Osteocyte (in vitro differentiated cells): ENCODE data around the gene PYGB. TPM values are rescaled to one million over a fixed set of nuclear protein-coding genes. Genes with fewer than 3 reads are reported as not detected.

Experiments used
- DNase-seq: peaks from one replicate; pipeline ENCODE4 v3.0.0; 2021; ENCODE audit warnings: mixed read lengths; ENCODE audit not compliant: unreplicated experiment; ENCODE audit errors: extremely low spot score
- H3K27ac Mint-ChIP-seq: one replicate; pipeline ENCODE4 v1.8.0; 2021; ENCODE audit warnings: mild to moderate bottlenecking, mixed read lengths; ENCODE audit not compliant: unreplicated experiment
- H3K27me3 Mint-ChIP-seq: one replicate; pipeline ENCODE4 v1.8.0; 2021; ENCODE audit warnings: mixed read lengths; ENCODE audit not compliant: unreplicated experiment
- H3K36me3 Mint-ChIP-seq: one replicate; pipeline ENCODE4 v1.8.0; 2021; ENCODE audit warnings: mixed read lengths; ENCODE audit not compliant: unreplicated experiment
- H3K4me1 Mint-ChIP-seq: one replicate; pipeline ENCODE4 v1.8.0; 2021; ENCODE audit warnings: mixed read lengths; ENCODE audit not compliant: unreplicated experiment
- H3K4me3 Mint-ChIP-seq: one replicate; pipeline ENCODE4 v1.8.0; 2021; ENCODE audit warnings: mild to moderate bottlenecking, moderate library complexity, mixed read lengths; ENCODE audit not compliant: unreplicated experiment
- H3K9me3 Mint-ChIP-seq: one replicate; pipeline ENCODE4 v1.8.0; 2021; ENCODE audit warnings: mixed read lengths; ENCODE audit not compliant: unreplicated experiment
- total RNA-seq: library from RNA; stranded (reverse); gene quantifications from 2 replicates; pipeline ENCODE4 v1.2.1, GENCODE V29; 2021
- TF ChIP-seq, protein P1 (sequence below): fragments of 200-600 bp; sonication (generic); IDR thresholded peaks from 2 replicates; pipeline ENCODE4 v1.5.0; 2021; ENCODE audit warnings: antibody characterized with exemption, mild to moderate bottlenecking, moderate library complexity

Gene PYGB
- total RNA-seq, 1 donor from 2014 or later, result 234 TPM

GRCh38 chr20:25319241-25320034 lies 71.6 kb downstream of the PYGB start:
- TF ChIP-seq, protein P1, sequence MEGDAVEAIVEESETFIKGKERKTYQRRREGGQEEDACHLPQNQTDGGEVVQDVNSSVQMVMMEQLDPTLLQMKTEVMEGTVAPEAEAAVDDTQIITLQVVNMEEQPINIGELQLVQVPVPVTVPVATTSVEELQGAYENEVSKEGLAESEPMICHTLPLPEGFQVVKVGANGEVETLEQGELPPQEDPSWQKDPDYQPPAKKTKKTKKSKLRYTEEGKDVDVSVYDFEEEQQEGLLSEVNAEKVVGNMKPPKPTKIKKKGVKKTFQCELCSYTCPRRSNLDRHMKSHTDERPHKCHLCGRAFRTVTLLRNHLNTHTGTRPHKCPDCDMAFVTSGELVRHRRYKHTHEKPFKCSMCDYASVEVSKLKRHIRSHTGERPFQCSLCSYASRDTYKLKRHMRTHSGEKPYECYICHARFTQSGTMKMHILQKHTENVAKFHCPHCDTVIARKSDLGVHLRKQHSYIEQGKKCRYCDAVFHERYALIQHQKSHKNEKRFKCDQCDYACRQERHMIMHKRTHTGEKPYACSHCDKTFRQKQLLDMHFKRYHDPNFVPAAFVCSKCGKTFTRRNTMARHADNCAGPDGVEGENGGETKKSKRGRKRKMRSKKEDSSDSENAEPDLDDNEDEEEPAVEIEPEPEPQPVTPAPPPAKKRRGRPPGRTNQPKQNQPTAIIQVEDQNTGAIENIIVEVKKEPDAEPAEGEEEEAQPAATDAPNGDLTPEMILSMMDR, result no peak
- H3K36me3 Mint-ChIP-seq, result peaks cover 5% of the 10 kb centered on the region
- H3K27me3 Mint-ChIP-seq, result no peaks in the 10 kb centered on the region
- no peaks in the 10 kb centered on the region for H3K9me3 Mint-ChIP-seq
- no peak overlapping the region for H3K4me3 Mint-ChIP-seq
- H3K27ac Mint-ChIP-seq, result no peak overlapping the region
- DNase-seq, result peak; percentile 46
- H3K4me1 Mint-ChIP-seq, result peaks cover 7% of the 10 kb centered on the region

- no peak overlapping the region for H3K27ac Mint-ChIP-seq
- peaks cover 7% of the 10 kb centered on the region for H3K4me1 Mint-ChIP-seq
- H3K27me3 Mint-ChIP-seq, result no peaks in the 10 kb centered on the region
- TF ChIP-seq, protein P1, result no peak
- DNase-seq, result peak; percentile 57
- H3K4me3 Mint-ChIP-seq, result no peak overlapping the region
- H3K36me3 Mint-ChIP-seq, result peaks cover 5% of the 10 kb centered on the region
- no peaks in the 10 kb centered on the region for H3K9me3 Mint-ChIP-seq
These were observed 72.3 kb downstream of the PYGB start for GRCh38 chr20:25320035-25320800.

GRCh38 chr20:25321262-25321831 lies 73.5 kb downstream of the PYGB start:
- H3K27ac Mint-ChIP-seq, result no peak overlapping the region
- no peaks in the 10 kb centered on the region for H3K9me3 Mint-ChIP-seq
- H3K4me3 Mint-ChIP-seq, result no peak overlapping the region

GRCh38 chr20:25321991-25322390 lies 74.1 kb downstream of the PYGB start:
- no peak for DNase-seq
- H3K27me3 Mint-ChIP-seq, result no peaks in the 10 kb centered on the region
- H3K4me1 Mint-ChIP-seq, result no peaks in the 10 kb centered on the region
- peaks cover 5% of the 10 kb centered on the region for H3K36me3 Mint-ChIP-seq
- no peaks in the 10 kb centered on the region for H3K9me3 Mint-ChIP-seq
- H3K27ac Mint-ChIP-seq, result no peak overlapping the region
- no peak overlapping the region for H3K4me3 Mint-ChIP-seq
- TF ChIP-seq, protein P1, result no peak

More at GRCh38 chr20:25321262-25321831, 73.5 kb downstream of the PYGB start:
- Mint-ChIP-seq H3K36me3 (peaks cover 5% of the 10 kb centered on the region), H3K4me1 (no peaks in the 10 kb centered on the region), H3K27me3 (no peaks in the 10 kb centered on the region)
- DNase-seq, result peak; percentile 78
- TF ChIP-seq, protein P1, result no peak
